HepG2 (cell line): ENCODE data around the gene CCDC117. TPM values are rescaled to one million over a fixed set of nuclear protein-coding genes. Genes with fewer than 3 reads are reported as not detected.
A peak's percentile ranks its signal among the peaks of the same experiment; 100 is the strongest.

Source experiments
- ARNT ChIP-seq: fragments of 450-650 bp; IDR thresholded peaks from 2 replicates; pipeline ENCODE4 v1.6.1; 2017
- CC2D1A ChIP-seq: sonication (generic); formaldehyde crosslinking; IDR thresholded peaks from 2 replicates; pipeline ENCODE4 v1.8.1; 2023; ENCODE audit warnings: mild to moderate bottlenecking, missing genetic modification reagents
- CHD4 ChIP-seq: fragments of 200-600 bp; sonication (generic); IDR thresholded peaks from 2 replicates; pipeline ENCODE4 v1.7.0; 2017; ENCODE audit warnings: mild to moderate bottlenecking, low read length, borderline replicate concordance
- HHEX ChIP-seq: IDR thresholded peaks from 2 replicates; pipeline ENCODE4 v1.6.1; 2016; ENCODE audit warnings: control low read depth
- KAT8 ChIP-seq: IDR thresholded peaks from 2 replicates; pipeline ENCODE4 v1.6.1; 2016; ENCODE audit warnings: missing genetic modification reagents, missing compliant biosample characterization
- LRRFIP1 ChIP-seq: sonication (generic); formaldehyde crosslinking; conservative IDR thresholded peaks from 2 replicates; pipeline ENCODE4 v1.4.0; 2020; ENCODE audit warnings: missing genetic modification reagents
- MXD4 ChIP-seq: IDR thresholded peaks from 2 replicates; pipeline ENCODE4 v1.6.1; 2016; ENCODE audit warnings: mild to moderate bottlenecking, missing biosample characterization, missing genetic modification reagents
- NCOA1 ChIP-seq: sonication (generic); formaldehyde crosslinking; IDR thresholded peaks from 2 replicates; pipeline ENCODE4 v1.9.0; 2021; ENCODE audit warnings: missing genetic modification reagents
- NCOA2 ChIP-seq: sonication (generic); formaldehyde crosslinking; IDR thresholded peaks from 2 replicates; pipeline ENCODE4 v1.8.0; 2022; ENCODE audit warnings: inconsistent platforms
- NFE2L2 ChIP-seq: fragments of 150-350 bp; IDR thresholded peaks from 2 replicates; pipeline ENCODE4 v1.6.1; 2014; ENCODE audit warnings: low read length
- NFYB ChIP-seq: sonication (generic); formaldehyde crosslinking; IDR thresholded peaks from 2 replicates; pipeline ENCODE4 v1.4.0; 2020; ENCODE audit warnings: missing genetic modification reagents
- TAF15 ChIP-seq: fragments of 200-400 bp; formaldehyde crosslinking; IDR thresholded peaks from one replicate; pipeline ENCODE4 v1.6.1; 2018; ENCODE audit warnings: mild to moderate bottlenecking, low read depth, low read length; ENCODE audit not compliant: poor library complexity, severe bottlenecking
- TBP ChIP-seq: sonication (generic); formaldehyde crosslinking; IDR thresholded peaks from 2 replicates; pipeline ENCODE4 v1.5.0; 2020; ENCODE audit warnings: missing genetic modification reagents
- ZBTB34 ChIP-seq: sonication (generic); formaldehyde crosslinking; IDR thresholded peaks from 2 replicates; pipeline ENCODE4 v1.8.0; 2022; ENCODE audit warnings: mild to moderate bottlenecking, missing genetic modification reagents
- ZNF264 ChIP-seq: sonication (generic); formaldehyde crosslinking; IDR thresholded peaks from 2 replicates; pipeline ENCODE4 v1.4.0; 2020; ENCODE audit warnings: missing genetic modification reagents
- ZNF430 ChIP-seq: sonication (generic); formaldehyde crosslinking; IDR thresholded peaks from 2 replicates; pipeline ENCODE4 v1.9.0; 2021; ENCODE audit warnings: mild to moderate bottlenecking, missing genetic modification reagents
- ZNF503 ChIP-seq: sonication (generic); formaldehyde crosslinking; IDR thresholded peaks from 2 replicates; pipeline ENCODE4 v1.4.0; 2020; ENCODE audit warnings: missing genetic modification reagents
- ZNF614 ChIP-seq: IDR thresholded peaks from 2 replicates; pipeline ENCODE4 v1.6.1; 2018; ENCODE audit warnings: missing biosample characterization, missing genetic modification reagents, inconsistent platforms, borderline replicate concordance
- ZNF644 ChIP-seq: IDR thresholded peaks from 2 replicates; pipeline ENCODE4 v1.6.1; 2016; ENCODE audit warnings: low read depth
- ZNF709 ChIP-seq: sonication (generic); formaldehyde crosslinking; IDR thresholded peaks from 2 replicates; pipeline ENCODE4 v1.5.0; 2020; ENCODE audit warnings: mild to moderate bottlenecking, missing genetic modification reagents
- ZNF747 ChIP-seq: sonication (generic); formaldehyde crosslinking; IDR thresholded peaks from 2 replicates; pipeline ENCODE4 v1.8.1; 2023; ENCODE audit warnings: missing genetic modification reagents, mild to moderate bottlenecking, borderline replicate concordance
- ZNF891 ChIP-seq: sonication (generic); formaldehyde crosslinking; IDR thresholded peaks from 2 replicates; pipeline ENCODE4 v1.5.0; 2020; ENCODE audit warnings: mild to moderate bottlenecking, missing genetic modification reagents
- ZXDC ChIP-seq: sonication (generic); formaldehyde crosslinking; IDR thresholded peaks from 2 replicates; pipeline ENCODE4 v1.5.0; 2020; ENCODE audit warnings: mild to moderate bottlenecking, missing genetic modification reagents
- polyA plus RNA-seq, 8 experiments: library from polyadenylated mRNA; depleted of rRNA in 3 of 8; stranded (reverse) in 7 of 8; unstranded in 1 of 8; fragments of >200 nt; fragmentation: Illumina TruSeq in 4 of 8; extraction: Trizol in 4 of 8; gene quantifications; 2 replicates each; pipeline versions ENCODE4 v1.2.1 to v1.2.3, GENCODE V29; 2011 to 2016; ENCODE audit warnings: low read depth in 4 of 8, missing spikeins in 1 of 8, mixed read lengths in 1 of 8; ENCODE audit not compliant: insufficient read depth in 1 of 8
- total RNA-seq, 5 experiments: library from RNA; depleted of rRNA; stranded (reverse); fragments of >200 nt; fragmentation: Illumina TruSeq; extraction: Trizol; gene quantifications; 2 replicates each; pipeline ENCODE4 v1.2.3, GENCODE V29; 2016; ENCODE audit warnings: low read depth in 1 of 5

CCDC117 gene
- total and polyA plus RNA-seq, 2 of the 13 experiments (the other 11 are each of a cell fraction or from before 2014, with no cell fraction given), result 12.6 to 34.2 TPM

- TF ChIP-seq ZNF747 (CRISPR knock-in tag) (no peak), LRRFIP1 (CRISPR knock-in tag) (no peak), ZNF264 (CRISPR knock-in tag) (no peak), ZNF644 (CRISPR knock-in tag) (no peak), HHEX (CRISPR knock-in tag) (0 out of 2 replicates have a peak, but pooled peaks have one; percentile 52), ZBTB34 (CRISPR knock-in tag) (peak; percentile 61; the same call in 1 of the 2 replicates), ZXDC (CRISPR knock-in tag) (no peak), ZNF709 (CRISPR knock-in tag) (no peak), ARNT (no peak), TBP (no peak), NFYB (no peak), ZNF614 (CRISPR knock-in tag) (no peak; the same call in 1 of the 2 replicates), NCOA2 (CRISPR knock-in tag) (peak; percentile 99), NCOA1 (CRISPR knock-in tag) (peak; percentile 63; the same call in 1 of the 2 replicates), MXD4 (no peak), ZNF891 (CRISPR knock-in tag) (no peak), ZNF503 (CRISPR knock-in tag) (peak; percentile 90), CHD4 (no peak), KAT8 (CRISPR knock-in tag) (0 out of 2 replicates have a peak, but pooled peaks have one; percentile 32), NFE2L2 (no peak), CC2D1A (CRISPR knock-in tag) (no peak), TAF15 (no peak), ZNF430 (0 out of 2 replicates have a peak, but pooled peaks have one; percentile 45)
Observed at GRCh38 chr22:28808716-28809355, 36.3 kb downstream of the CCDC117 start (continued).
